Measurements from ENCODE around the gene POLR3K. TPM values are rescaled to one million over a fixed set of nuclear protein-coding genes. Genes with fewer than 3 reads are reported as not detected.

POLR3K gene

Small RNA genes within 50 kb of the gene (small RNA-seq; reads per million reads assigned to genes)
- gene MIR6859-4 (ENCODE audit: insufficient read depth) (not detected), gene Z69720.2 (ENCODE audit: insufficient read depth) (not detected)
